GM12874 (cell line): Measurements from ENCODE around the gene AGMO.

ENCODE experiments used
- TF ChIP-seq, protein P1 (sequence below): IDR thresholded peaks from 2 replicates; pipeline ENCODE4 v1.5.1; 2011; ENCODE audit warnings: low read depth, mild to moderate bottlenecking, control low read depth, low read length, moderate library complexity; ENCODE audit not compliant: insufficient read depth

Gene AGMO

GRCh38 chr7:15370441-15370840, 191.4 kb downstream of the AGMO start:
- TF ChIP-seq, protein P1, sequence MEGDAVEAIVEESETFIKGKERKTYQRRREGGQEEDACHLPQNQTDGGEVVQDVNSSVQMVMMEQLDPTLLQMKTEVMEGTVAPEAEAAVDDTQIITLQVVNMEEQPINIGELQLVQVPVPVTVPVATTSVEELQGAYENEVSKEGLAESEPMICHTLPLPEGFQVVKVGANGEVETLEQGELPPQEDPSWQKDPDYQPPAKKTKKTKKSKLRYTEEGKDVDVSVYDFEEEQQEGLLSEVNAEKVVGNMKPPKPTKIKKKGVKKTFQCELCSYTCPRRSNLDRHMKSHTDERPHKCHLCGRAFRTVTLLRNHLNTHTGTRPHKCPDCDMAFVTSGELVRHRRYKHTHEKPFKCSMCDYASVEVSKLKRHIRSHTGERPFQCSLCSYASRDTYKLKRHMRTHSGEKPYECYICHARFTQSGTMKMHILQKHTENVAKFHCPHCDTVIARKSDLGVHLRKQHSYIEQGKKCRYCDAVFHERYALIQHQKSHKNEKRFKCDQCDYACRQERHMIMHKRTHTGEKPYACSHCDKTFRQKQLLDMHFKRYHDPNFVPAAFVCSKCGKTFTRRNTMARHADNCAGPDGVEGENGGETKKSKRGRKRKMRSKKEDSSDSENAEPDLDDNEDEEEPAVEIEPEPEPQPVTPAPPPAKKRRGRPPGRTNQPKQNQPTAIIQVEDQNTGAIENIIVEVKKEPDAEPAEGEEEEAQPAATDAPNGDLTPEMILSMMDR = no peak

DNA sequence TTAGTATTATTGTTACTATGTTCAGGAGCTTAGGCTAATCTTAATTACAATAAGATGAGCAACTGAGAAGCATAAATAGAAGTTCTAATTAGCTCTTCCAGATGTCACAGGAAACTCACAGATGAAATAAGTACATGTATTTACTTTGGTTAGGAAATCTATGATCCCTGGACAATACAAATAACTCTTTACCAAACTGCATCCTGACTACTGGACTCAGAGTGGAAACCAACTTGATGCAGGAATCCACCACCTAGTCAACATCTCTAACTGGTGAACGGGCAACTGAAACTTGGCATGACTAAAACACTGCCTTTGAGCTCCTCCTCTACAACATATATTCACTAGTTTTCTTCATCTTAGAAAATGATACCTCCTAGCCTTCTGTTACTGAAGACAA, 193.2 kb downstream of the AGMO start:
- TF ChIP-seq, protein P1 = no peak

GRCh38 chr7:15367897-15368296, 193.9 kb downstream of the AGMO start:
- TF ChIP-seq, protein P1 = no peak

DNA sequence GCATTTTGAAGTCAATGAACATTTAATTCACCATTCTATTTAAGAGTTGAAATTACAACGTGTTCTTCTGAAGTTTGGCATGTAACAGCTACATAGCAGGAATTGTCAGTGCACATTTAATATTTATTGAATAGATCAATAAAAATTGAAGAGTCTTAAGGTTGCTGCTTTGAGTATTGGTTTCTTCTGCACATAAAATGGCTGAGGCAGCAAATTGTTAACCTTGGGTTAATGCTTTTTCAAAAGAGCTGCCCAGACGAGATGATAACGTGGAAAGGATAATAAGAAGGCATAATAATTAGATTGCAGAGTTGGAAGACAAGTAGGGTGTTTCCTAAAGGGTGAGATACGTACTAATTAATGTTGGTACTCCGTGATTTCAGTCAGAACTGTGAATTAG, 203.7 kb downstream of the AGMO start:
- TF ChIP-seq, protein P1 = no peak

DNA sequence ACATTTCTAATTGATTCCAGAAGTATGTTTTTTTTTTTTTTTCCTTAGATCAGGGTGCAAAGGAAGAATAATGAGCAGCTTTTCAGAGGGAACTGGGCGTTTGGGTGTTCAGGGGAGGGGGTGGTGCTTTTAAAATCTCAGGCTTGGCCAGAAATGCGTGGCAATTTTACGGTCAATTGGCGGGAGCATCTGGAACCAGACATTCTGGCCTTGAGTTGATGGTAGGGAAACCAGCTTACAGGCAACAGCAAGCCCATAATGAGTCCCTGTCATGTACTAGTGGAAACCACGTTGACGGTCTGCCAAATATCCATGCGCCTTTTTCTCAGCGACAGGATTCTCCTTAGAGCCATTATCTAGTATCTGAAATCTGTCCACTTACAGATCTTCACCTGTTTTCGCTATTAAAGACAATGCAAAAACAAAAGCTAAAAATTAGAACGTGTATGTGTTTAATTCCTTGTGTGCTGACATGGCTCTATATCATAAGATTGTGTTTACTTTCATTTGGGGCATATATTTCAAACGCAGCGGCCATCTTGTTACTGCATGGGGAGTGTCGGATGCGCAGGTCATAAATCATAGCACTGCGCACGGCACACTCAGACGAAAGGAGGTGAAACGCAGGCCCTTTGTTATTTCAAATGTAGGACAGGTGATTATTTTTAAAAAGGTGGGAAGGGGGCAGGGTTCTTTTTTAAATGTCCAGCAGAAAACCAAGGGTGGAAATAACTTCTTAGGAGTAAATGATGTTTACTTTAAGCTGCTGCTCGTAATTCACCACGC, 209.2 kb downstream of the AGMO start:
- TF ChIP-seq, protein P1 = no peak

GRCh38 chr7:15345216-15345615, 216.6 kb downstream of the AGMO start:
- TF ChIP-seq, protein P1 = no peak

GRCh38 chr7:15341817-15342216, 220.0 kb downstream of the AGMO start:
- TF ChIP-seq, protein P1 = no peak

GRCh38 chr7:15336146-15336545, 225.7 kb downstream of the AGMO start:
- TF ChIP-seq, protein P1 = no peak
